HG03521 (cell line): ENCODE results near the gene TMPRSS3.

Experiments
- ATAC-seq: cut with Tn5 transposase; IDR thresholded peaks from one replicate; pipeline ENCODE4 v1.9.1; 2021; ENCODE audit warnings: mild to moderate bottlenecking, moderate library complexity; ENCODE audit not compliant: unreplicated experiment

The TMPRSS3 gene

DNA sequence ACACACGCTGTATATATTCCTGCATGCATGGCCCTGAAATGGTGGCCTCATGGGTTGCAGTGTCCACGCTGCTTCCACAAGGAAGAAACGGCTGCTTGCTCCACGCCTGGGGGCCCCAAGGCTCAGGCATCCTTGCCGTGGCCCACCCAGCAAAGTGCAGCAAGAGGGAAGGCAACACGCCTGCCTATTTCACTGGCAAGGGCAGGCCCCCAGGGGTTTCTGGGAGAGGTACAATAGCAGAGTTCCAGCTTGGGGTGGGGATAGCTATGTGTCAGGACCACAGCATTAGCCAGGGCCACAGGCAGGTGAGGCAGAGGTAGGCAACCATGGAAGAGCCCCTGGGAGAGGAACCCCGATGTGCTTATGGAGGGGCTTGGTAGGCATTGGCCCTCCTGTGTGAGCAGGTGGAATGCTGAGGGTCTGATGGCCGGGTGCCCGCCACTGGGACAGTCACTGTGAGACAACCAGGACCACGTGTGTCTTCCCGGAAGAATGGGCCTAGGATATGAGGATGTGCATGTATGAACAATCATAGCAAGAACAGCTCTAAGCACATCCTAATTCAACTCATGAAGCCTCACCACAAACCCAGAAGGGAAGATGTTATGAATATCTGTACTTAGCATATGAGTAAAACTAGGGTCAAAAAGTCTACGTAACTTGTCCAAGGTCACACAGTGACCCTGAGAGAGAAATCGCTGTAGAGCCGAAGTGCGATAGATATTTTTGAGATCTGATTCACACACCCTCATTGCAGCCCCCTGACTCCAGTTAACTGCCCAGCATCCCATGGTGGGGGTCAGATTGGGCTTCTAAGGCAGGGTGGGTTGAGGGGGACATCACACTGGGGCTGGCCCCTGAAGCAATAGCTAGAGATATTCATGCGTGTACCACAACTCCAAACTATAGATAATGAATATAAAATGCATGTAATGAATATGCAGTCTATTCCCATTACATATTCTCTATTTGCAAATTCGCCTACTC is 56.8 kb downstream of the TMPRSS3 start:
- ATAC-seq, result no peak

DNA sequence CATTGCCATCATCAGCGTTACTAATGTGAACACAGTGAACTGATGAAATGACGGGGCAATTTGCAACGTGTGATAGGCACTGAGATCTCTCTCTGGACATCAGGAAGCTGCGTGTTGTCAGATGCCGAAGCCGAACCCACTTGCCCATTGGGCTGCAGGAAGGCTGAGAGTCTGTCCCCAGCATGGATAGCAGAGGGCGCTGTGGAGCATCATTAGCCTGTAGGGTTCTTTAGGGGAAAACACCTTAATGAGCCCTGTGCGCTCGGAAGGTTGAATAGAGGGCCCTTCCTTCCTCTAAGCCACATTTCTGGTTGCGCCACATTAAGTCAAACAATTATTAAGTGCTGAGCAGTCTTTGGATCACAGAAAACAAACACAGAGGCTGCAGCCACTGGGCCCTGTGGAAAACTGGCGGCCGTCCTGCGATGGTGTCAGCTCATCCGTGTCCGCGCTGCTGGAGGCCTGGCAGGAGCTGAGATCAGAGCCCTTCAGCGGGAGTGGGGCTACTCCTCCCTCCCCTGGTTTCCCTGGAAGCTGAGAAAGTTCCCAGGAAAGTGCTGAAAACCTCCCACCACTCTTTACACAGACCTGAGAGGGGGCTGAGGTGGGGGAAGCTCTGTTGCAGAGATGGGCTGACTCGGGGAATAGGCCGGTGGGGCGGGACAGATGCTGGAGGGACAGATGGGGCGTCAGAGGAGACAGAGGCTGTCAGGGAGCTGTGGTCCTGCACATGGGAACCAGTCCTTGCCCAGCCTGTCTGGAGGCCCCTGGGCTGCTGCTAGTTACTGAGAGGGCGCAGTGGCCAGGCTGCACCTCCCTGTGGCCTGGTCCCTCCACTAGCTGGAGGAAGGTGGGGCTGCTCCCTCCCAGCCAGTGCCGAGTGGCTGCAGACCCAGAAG is 57.8 kb downstream of the TMPRSS3 start:
- ATAC-seq, result no peak

DNA sequence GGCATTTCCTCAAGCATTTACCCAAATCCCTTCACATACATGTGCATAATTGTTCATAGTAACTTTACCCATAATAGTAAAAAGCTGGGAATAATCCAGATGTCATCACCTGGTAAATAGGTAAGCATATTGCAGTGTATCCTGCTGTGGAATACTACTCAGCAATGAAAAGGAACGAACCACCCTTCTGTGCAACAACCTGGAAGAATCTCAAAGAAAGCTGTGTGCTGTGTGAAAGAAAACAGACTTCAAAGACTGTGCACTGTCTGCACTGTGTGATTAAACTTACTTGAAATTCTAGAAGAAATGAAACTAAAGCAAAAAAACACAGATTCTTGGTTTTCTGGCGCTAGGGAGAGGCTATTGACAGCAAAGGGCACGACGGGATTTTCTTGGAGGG is 58.6 kb downstream of the TMPRSS3 start:
- no peak for ATAC-seq

DNA sequence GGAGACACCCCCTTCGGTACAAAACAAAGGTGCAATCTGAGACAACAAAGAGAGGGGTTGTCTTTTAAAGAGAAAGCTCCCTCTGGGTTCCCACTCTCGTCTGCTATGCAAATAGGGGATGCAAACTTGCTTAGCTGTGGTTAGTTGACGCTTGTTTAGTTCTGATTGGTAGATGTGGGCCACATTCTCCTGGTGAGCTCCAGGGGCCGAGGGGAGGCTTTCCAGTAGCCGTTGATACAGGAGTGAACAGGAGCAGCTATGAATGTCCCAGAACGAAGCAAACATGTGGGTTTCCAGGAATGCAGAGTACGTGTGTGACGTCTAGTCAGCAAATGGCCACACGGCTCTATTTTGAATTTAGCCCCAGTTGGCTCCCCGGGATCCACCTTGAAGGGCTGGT is 59.8 kb downstream of the TMPRSS3 start:
- ATAC-seq, result no peak

DNA sequence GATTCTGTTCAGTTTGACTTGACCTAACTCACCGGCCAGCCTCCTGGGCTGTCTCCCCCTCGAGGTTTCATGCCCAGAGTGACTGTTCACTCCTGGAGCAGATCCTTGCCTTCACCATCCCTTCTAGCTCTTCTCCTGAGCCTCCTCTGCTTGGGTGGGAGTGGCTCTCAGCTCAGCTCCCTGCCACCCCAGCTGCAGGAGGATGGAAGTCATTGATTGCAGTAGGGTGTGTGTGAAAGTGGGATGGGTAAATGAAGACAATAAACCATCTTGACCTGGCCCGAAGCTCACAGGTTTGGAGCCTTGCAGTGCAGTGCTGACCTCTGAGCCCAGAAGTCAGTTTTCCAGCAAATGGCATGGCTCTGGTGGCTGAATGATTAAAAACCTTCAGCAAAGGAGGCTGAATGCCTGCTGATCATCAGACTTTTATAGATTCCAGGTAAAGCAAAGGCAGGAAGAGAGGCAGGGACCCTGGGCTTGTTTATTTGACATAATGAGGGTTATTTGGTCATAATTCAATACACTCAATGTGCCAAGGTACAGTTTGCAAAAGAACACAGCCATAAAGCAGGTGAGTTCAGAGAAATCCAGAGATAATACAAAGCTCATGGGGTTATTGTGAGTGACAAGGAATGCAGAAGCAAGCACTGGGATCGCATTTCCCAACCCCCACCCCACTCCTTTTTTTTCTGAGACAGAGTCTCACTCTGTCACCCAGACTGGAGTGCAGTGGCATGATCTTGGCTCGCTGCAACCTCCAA is 63.1 kb downstream of the TMPRSS3 start:
- no peak for ATAC-seq

DNA sequence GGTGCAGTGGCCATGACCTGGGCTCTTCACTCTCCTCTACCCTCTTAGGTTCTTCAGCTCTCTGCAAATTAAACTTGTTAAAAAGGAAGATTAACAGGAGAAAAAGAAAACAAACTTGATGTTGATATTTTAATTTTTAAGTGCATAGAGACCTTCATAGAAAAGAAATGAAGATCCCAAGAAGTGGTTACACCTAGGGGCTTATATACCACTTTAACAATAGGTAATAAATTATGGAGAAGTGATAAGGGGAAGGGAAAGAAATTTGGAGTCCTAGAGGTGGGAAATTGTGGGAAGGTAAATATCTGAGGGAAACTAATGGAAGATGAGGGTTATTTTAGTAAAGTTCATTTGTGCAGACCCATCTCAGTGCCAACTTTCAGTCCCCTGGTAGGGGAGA is 64.2 kb downstream of the TMPRSS3 start:
- no peak for ATAC-seq

DNA sequence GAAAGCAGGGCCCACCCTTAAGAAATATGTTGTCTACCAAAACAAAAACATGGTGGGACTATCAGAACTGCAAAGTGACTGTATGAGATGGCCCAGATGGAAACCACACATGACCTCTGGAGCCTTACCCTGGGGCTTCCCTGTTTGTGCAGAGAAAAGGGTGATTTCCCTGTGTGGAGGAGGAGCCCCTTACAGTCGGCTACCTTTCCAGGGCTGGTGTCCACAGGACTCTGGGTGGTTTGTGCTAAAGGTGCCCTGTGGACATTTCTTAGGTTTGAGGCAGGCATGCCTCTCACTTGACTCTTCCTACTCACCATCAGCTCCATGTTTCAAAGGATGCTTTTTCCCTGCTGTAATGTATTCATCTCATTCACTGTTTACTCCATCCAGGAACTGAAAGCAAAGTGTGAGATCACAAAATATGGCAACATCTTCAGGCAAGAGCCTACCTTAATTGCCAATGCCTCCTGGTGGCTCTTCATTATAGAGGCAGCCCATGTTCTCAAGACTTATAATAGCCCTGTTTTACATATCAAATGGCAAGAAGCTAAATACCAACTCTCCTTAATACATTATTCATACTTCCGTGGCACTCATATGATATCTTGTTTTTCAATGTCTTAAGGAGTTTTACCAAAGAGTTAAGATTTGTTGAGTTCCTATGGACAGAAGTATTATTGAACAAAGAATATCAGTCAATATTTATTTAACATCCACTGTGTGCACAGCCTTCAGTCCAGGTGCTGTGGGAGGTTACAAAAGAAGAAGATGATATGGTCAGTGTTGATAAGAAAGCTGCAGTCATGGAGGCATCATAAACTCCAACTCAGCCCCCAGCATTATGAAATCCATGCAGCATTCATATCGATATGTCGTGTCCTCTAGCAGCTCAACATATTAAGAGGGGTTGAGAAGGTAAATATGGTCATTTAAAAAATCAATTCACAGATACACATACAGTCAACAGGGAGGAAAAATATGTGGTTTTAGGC is 65.2 kb downstream of the TMPRSS3 start:
- ATAC-seq, result no peak

DNA sequence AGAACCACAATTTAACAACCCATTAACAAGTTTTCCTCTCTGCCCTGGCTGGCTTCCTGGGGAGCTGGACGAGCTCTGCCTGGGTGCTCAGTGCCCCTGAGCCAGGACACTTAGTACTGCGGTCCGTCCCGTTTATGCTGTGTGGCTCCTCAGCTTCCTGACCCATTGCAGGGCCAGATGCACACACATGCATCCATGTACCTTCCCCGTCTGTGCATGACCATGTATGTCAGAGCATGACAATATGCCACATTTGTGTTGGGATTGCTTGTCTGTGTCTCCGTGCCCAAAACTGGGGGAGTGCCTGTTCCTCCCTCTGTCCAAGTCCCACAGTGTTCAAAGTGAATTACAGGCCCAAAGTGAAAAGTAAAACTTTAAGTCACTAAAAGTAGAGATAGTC is 71.0 kb downstream of the TMPRSS3 start:
- no peak for ATAC-seq
